SK-N-SH (cell line): Measurements from ENCODE around the gene OSBPL9. TPM values are rescaled to one million over a fixed set of nuclear protein-coding genes. Genes with fewer than 3 reads are reported as not detected.
A peak's percentile ranks its signal among the peaks of the same experiment; 100 is the strongest.

Experiments
- CTCF ChIA-PET: fragments of 300-600, 350-600 bp; formaldehyde crosslinking; extraction: SDS; loops from one replicate; lab custom pipeline; 2021; lab: Yijun Ruan, JAX
- POLR2A ChIA-PET: fragments of 350-600 bp; sonication (Branson Sonifier 250); formaldehyde crosslinking; extraction: SDS; loops from one replicate; lab custom pipeline; 2020; ENCODE audit warnings: antibody characterized with exemption, inconsistent platforms; lab: Yijun Ruan, JAX
- DNase-seq: peaks from one replicate; pipeline ENCODE4 v3.0.0; 2012
- H2AFZ ChIP-seq: fragments of 200-600 bp; sonication (generic); 2 replicates; pipeline ENCODE4 v1.8.1; 2016; ENCODE audit warnings: antibody characterized with exemption, mild to moderate bottlenecking, low read depth
- H3F3A ChIP-seq: fragments of 200-600 bp; sonication (generic); replicated peaks from 2 replicates; pipeline ENCODE3; 2016; ENCODE audit warnings: antibody characterized with exemption, mild to moderate bottlenecking; ENCODE audit not compliant: insufficient read depth
- H3K27ac ChIP-seq, 2 experiments: fragments of 200-500 bp in 1 of 2; fragments of 200-600 bp in 1 of 2; sonication (Bioruptor generic) in 1 of 2; sonication (generic), shearing (Covaris generic) in 1 of 2; 2 replicates each; pipeline versions ENCODE4 v1.5.1 to v1.6.1; 2014 to 2016; ENCODE audit warnings: low read depth in 2 of 2, inconsistent platforms in 1 of 2, low read length in 1 of 2, mild to moderate bottlenecking in 1 of 2, mixed read lengths in 1 of 2
- H3K27me3 ChIP-seq: fragments of 200-600 bp; sonication (generic), shearing (Covaris generic); 2 replicates; pipeline ENCODE4 v1.6.1; 2016; ENCODE audit warnings: mixed run types; ENCODE audit not compliant: insufficient read depth
- H3K36me3 ChIP-seq, 2 experiments: fragments of 200-500 bp in 1 of 2; fragments of 200-600 bp in 1 of 2; sonication (Bioruptor generic) in 1 of 2; sonication (generic) in 1 of 2; replicated peaks in 1 of 2; 2 replicates each; pipeline versions ENCODE3 to v1.5.1; 2014 to 2016; ENCODE audit warnings: low read length in 1 of 2, mild to moderate bottlenecking in 1 of 2; ENCODE audit not compliant: insufficient read depth in 2 of 2, control insufficient read depth in 1 of 2
- H3K4me1 ChIP-seq, 2 experiments: fragments of 200-500 bp in 1 of 2; fragments of 200-600 bp in 1 of 2; sonication (Bioruptor generic) in 1 of 2; sonication (generic), shearing (Covaris generic) in 1 of 2; 2 replicates each; pipeline versions ENCODE4 v1.5.1 to v1.6.1; 2014 to 2016; ENCODE audit warnings: low read depth in 1 of 2, low read length in 1 of 2, mixed run types in 1 of 2; ENCODE audit not compliant: insufficient read depth in 2 of 2, control insufficient read depth in 1 of 2
- H3K4me2 ChIP-seq: fragments of 200-600 bp; sonication (generic), shearing (Covaris generic); 2 replicates; pipeline ENCODE4 v1.6.1; 2017; ENCODE audit warnings: mixed run types
- H3K4me3 ChIP-seq, 2 experiments: fragments of 200-500 bp in 1 of 2; fragments of 200-600 bp in 1 of 2; sonication (Bioruptor generic) in 1 of 2; sonication (generic), shearing (Covaris generic) in 1 of 2; 2 replicates each; pipeline versions ENCODE4 v1.5.1 to v1.8.1; 2014 to 2016; ENCODE audit warnings: low read depth in 2 of 2, inconsistent platforms in 1 of 2, low read length in 1 of 2, mild to moderate bottlenecking in 1 of 2, mixed read lengths in 1 of 2, moderate library complexity in 1 of 2
- H3K79me2 ChIP-seq: fragments of 200-600 bp; sonication (generic); 2 replicates; pipeline ENCODE4 v1.8.1; 2017; ENCODE audit warnings: mild to moderate bottlenecking; ENCODE audit not compliant: insufficient read depth
- H3K9ac ChIP-seq: fragments of 200-600 bp; sonication (generic); 2 replicates; pipeline ENCODE4 v1.6.1; 2017; ENCODE audit warnings: mixed run types
- H3K9me2 ChIP-seq: fragments of 200-600 bp; sonication (generic); 2 replicates; pipeline ENCODE4 v1.6.1; 2017; ENCODE audit warnings: mixed run types
- H3K9me3 ChIP-seq: fragments of 200-600 bp; sonication (generic); 2 replicates; pipeline ENCODE4 v1.6.1; 2017; ENCODE audit warnings: mixed run types, mild to moderate bottlenecking, moderate library complexity
- H4K20me1 ChIP-seq: fragments of 200-600 bp; sonication (generic); 2 replicates; pipeline ENCODE4 v1.6.1; 2017; ENCODE audit warnings: mild to moderate bottlenecking, mixed run types; ENCODE audit not compliant: insufficient read depth
- FOXJ3 ChIP-seq: sonication (generic); formaldehyde crosslinking; IDR thresholded peaks from 2 replicates; pipeline ENCODE4 v1.5.1; 2020; ENCODE audit warnings: mild to moderate bottlenecking, missing genetic modification reagents
- GATA2 ChIP-seq: sonication (generic); formaldehyde crosslinking; IDR thresholded peaks from 2 replicates; pipeline ENCODE4 v1.5.0; 2020; ENCODE audit warnings: mild to moderate bottlenecking, missing genetic modification reagents
- NRF1 ChIP-seq: IDR thresholded peaks from 2 replicates; pipeline ENCODE4 v1.6.1; 2012; ENCODE audit warnings: low read depth, mild to moderate bottlenecking, low read length
- RAD21 ChIP-seq: IDR thresholded peaks from 2 replicates; pipeline ENCODE4 v1.6.1; 2012; ENCODE audit warnings: mild to moderate bottlenecking, low read length
- RCOR1 ChIP-seq: fragments of 150-350 bp; IDR thresholded peaks from 2 replicates; pipeline ENCODE4 v1.6.1; 2017; ENCODE audit warnings: antibody characterized with exemption, low read length
- REST ChIP-seq: IDR thresholded peaks from 2 replicates; pipeline ENCODE4 v1.6.1; 2012; ENCODE audit warnings: mild to moderate bottlenecking, low read depth, low read length, moderate library complexity
- SMC3 ChIP-seq: IDR thresholded peaks from 2 replicates; pipeline ENCODE4 v1.6.1; 2012; ENCODE audit warnings: low read depth, low read length, improper control_type of control experiment
- TEAD4 ChIP-seq: IDR thresholded peaks from 2 replicates; pipeline ENCODE4 v1.4.0; 2012; ENCODE audit warnings: mild to moderate bottlenecking, borderline replicate concordance; ENCODE audit not compliant: insufficient read depth
- WGBS: methylation state at CpG from one replicate; pipeline ENCODE4 v1.1.6; 2017; ENCODE audit warnings: low lambda C conversion rate; 5-methylcytosine and 5-hydroxymethylcytosine counted together
- polyA plus RNA-seq, 3 experiments: library from polyadenylated mRNA; depleted of rRNA; stranded (reverse); fragments of >200 nt; gene quantifications; 2 replicates each; pipeline ENCODE4 v1.2.3, GENCODE V29; 2012
- TF ChIP-seq, protein P1 (sequence below): IDR thresholded peaks from 2 replicates; pipeline ENCODE4 v1.4.0; 2012; ENCODE audit warnings: low read depth, borderline replicate concordance
- TF ChIP-seq, protein P2 (sequence below): fragments of 200-600 bp; sonication (generic); IDR thresholded peaks from 2 replicates; pipeline ENCODE4 v1.6.1; 2017; ENCODE audit warnings: antibody characterized with exemption, mild to moderate bottlenecking, moderate library complexity

The OSBPL9 gene
- polyA plus RNA-seq, 1 of the 3 experiments (the other 2 are of a cell fraction) = 43.9 TPM

DNA sequence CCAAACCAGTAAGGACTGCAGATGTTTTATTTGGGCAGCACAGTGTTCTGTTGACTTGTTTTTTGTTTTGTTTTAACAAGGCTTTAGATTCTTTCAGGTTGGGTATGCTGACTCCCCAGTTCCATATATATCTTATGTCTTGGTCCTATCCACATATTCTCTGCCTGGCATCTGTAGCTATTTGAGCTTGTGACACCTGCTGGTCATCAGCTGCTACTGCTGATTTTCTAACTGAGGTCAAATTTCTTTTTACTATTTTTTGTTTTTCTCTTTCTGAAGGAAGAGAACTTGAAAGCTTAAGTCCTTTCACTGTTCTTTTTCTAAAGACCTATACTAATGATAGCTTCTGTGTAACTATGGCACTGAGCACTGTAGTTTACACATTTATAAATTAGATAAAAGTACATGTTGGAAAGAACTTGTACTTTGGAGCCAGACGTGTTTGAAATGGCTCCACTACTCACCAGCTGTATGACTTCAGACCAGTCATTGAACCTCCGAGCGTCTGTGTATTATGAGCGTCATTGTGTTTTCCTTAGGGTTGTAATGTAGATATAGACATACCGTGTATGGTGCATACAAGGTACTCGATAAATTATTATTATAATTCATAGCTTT lies 152.2 kb downstream of the OSBPL9 start:
- H3F3A ChIP-seq = peaks cover 9% of the 10 kb centered on the region
- H4K20me1 ChIP-seq = no peaks in the 10 kb centered on the region
- H3K9me3 ChIP-seq = no peaks in the 10 kb centered on the region
- peaks cover 40 to 66% of the 10 kb centered on the region in 2 experiments for H3K36me3 ChIP-seq
- no peaks in the 10 kb centered on the region for H3K4me1 ChIP-seq
- no peak overlapping the region; a peak in 1 of 4 replicates for H3K4me3 ChIP-seq
- no peaks in the 10 kb centered on the region for H3K27me3 ChIP-seq
- DNase-seq = peak; percentile 58
- no peak overlapping the region for H3K27ac ChIP-seq
- CTCF ChIA-PET = interaction anchor here (0.5 to 4.5 kb wide), 36 partner anchors 8 to 1400 kb away, joined by 3 to 39 read pairs (median 4); partner anchors contain the start of gene EPS15
- TF ChIP-seq, protein P1, sequence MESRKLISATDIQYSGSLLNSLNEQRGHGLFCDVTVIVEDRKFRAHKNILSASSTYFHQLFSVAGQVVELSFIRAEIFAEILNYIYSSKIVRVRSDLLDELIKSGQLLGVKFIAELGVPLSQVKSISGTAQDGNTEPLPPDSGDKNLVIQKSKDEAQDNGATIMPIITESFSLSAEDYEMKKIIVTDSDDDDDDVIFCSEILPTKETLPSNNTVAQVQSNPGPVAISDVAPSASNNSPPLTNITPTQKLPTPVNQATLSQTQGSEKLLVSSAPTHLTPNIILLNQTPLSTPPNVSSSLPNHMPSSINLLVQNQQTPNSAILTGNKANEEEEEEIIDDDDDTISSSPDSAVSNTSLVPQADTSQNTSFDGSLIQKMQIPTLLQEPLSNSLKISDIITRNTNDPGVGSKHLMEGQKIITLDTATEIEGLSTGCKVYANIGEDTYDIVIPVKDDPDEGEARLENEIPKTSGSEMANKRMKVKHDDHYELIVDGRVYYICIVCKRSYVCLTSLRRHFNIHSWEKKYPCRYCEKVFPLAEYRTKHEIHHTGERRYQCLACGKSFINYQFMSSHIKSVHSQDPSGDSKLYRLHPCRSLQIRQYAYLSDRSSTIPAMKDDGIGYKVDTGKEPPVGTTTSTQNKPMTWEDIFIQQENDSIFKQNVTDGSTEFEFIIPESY = no peak
- TF ChIP-seq NRF1 (no peak), SMC3 (peak; percentile 91), REST (no peak), RAD21 (peak; percentile 83)
- TF ChIP-seq, protein P2, sequence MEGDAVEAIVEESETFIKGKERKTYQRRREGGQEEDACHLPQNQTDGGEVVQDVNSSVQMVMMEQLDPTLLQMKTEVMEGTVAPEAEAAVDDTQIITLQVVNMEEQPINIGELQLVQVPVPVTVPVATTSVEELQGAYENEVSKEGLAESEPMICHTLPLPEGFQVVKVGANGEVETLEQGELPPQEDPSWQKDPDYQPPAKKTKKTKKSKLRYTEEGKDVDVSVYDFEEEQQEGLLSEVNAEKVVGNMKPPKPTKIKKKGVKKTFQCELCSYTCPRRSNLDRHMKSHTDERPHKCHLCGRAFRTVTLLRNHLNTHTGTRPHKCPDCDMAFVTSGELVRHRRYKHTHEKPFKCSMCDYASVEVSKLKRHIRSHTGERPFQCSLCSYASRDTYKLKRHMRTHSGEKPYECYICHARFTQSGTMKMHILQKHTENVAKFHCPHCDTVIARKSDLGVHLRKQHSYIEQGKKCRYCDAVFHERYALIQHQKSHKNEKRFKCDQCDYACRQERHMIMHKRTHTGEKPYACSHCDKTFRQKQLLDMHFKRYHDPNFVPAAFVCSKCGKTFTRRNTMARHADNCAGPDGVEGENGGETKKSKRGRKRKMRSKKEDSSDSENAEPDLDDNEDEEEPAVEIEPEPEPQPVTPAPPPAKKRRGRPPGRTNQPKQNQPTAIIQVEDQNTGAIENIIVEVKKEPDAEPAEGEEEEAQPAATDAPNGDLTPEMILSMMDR = peak; percentile 93
- 88% methylated on average over 6 of the region's 6 CpGs for WGBS
- H3K4me2 ChIP-seq = no peak overlapping the region
- H3K79me2 ChIP-seq = peaks cover 24% of the 10 kb centered on the region
- no peak overlapping the region for H3K9ac ChIP-seq
- POLR2A ChIA-PET = interaction anchor here (1.2 kb wide), 1 partner anchor 121 kb away, joined by 3 read pairs; no protein-coding TSS in a partner anchor
- H3K9me2 ChIP-seq = no peaks in the 10 kb centered on the region
- H2AFZ ChIP-seq = no peak overlapping the region

DNA sequence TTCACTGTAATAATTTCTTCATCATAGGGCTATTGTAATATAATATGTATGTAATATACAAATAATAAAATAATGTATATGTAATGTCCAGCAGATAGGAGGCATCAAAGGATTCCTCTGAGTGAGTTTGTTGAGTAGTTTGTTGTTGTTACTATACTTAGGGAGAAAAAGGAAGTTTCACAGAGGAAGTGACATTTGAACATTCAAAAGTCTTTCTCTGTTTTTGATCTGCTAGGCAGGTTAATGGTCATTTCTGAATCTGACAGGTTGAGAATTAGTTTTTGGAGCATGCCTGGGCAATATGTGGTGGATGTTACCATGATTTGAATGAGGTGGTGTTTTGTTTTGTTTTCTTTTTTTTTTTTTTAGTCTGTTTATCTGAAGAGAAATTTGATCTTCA lies 159.5 kb downstream of the OSBPL9 start:
- no peak overlapping the region for H3K4me2 ChIP-seq
- ChIA-PET CTCF (interaction anchor here (0.8 to 1.7 kb wide), 4 partner anchors 34 to 207 kb away, joined by 3 to 5 read pairs (median 4); no protein-coding TSS in a partner anchor), POLR2A (no interaction called here)
- H2AFZ ChIP-seq = no peak overlapping the region
- H3K27ac ChIP-seq = no peak overlapping the region
- no peaks in the 10 kb centered on the region for H3K9me3 ChIP-seq
- H3K79me2 ChIP-seq = peaks cover 23% of the 10 kb centered on the region; the same call in 1 of the 2 replicates
- H3K27me3 ChIP-seq = no peaks in the 10 kb centered on the region
- H3F3A ChIP-seq = peaks cover 5% of the 10 kb centered on the region
- peaks cover 58 to 74% of the 10 kb centered on the region in 2 experiments for H3K36me3 ChIP-seq
- no peak for DNase-seq
- no peaks in the 10 kb centered on the region for H4K20me1 ChIP-seq
- TF ChIP-seq FOXJ3 (no peak), GATA2 (CRISPR knock-in tag) (no peak), TEAD4 (no peak), RCOR1 (no peak)
- TF ChIP-seq, all 33 proteins: peak for 0
- no peaks in the 10 kb centered on the region for H3K9me2 ChIP-seq
- no peaks in the 10 kb centered on the region for H3K4me1 ChIP-seq
- H3K9ac ChIP-seq = no peak overlapping the region
- H3K4me3 ChIP-seq = no peak overlapping the region
